HepG2 (cell line): ENCODE data around the gene GRAMD1B. TPM values are rescaled to one million over a fixed set of nuclear protein-coding genes. Genes with fewer than 3 reads are reported as not detected.

ENCODE experiments used
- ATAC-seq: fragments of 200-7000 bp; cut with Tn5 transposase; 3 replicates; pipeline ENCODE4 v1.9.1; 2020; ENCODE audit warnings: mild to moderate bottlenecking, moderate library complexity
- BruUV-seq: library from RNA; stranded (reverse); fragments of 400-500 nt; replicated peaks from 2 replicates; lab custom pipeline; 2021; lab: Mats Ljungman, UMichigan
- CTCF ChIA-PET: fragments of 300-600 bp; formaldehyde crosslinking; extraction: SDS; loops from one replicate; lab custom pipeline; 2021; ENCODE audit warnings: low total read pairs, inconsistent platforms, low intra/inter-chr PET ratio; lab: Yijun Ruan, JAX
- POLR2A ChIA-PET: fragments of 350-600 bp; sonication (Branson Sonifier 250); formaldehyde crosslinking; loops from one replicate; lab custom pipeline; 2020; ENCODE audit warnings: antibody characterized with exemption, inconsistent platforms; lab: Yijun Ruan, JAX
- DNase-seq: peaks from one replicate; pipeline ENCODE4 v3.0.0-alpha.2; 2015; ENCODE audit warnings: low spot score
- FAIRE-seq: peaks from 3 replicates; lab custom pipeline; 2011; peaks lifted over from hg19 to GRCh38; lab: Jason Lieb, UNC
- H2AFZ ChIP-seq: one replicate; pipeline ENCODE4 v1.6.1; 2011; ENCODE audit warnings: low read length, inconsistent platforms
- H3K27ac ChIP-seq: fragments of 300-600 bp; 3 replicates; pipeline ENCODE4 v1.8.0; 2011; ENCODE audit warnings: mixed run types, mild to moderate bottlenecking, mixed read lengths, low read length, inconsistent platforms; ENCODE audit not compliant: insufficient read depth; ENCODE audit errors: extremely low read length
- H3K27me3 ChIP-seq, 2 experiments: fragments of 200-600 bp in 1 of 2; 2 replicates in 1 of 2; 3 replicates in 1 of 2; pipeline versions ENCODE4 v1.6.0 to v1.8.0; 2011; ENCODE audit warnings: low read length in 2 of 2, mild to moderate bottlenecking in 2 of 2, moderate library complexity in 2 of 2, inconsistent platforms in 1 of 2; ENCODE audit not compliant: insufficient read depth in 2 of 2, control insufficient read depth in 1 of 2
- H3K36me3 ChIP-seq, 2 experiments: fragments of 200-600 bp in 1 of 2; replicated peaks in 1 of 2; 2 replicates in 1 of 2; 3 replicates in 1 of 2; pipeline versions ENCODE4 v1.5.1 to v1.8.0; 2011; ENCODE audit warnings: low read length in 2 of 2, inconsistent platforms in 1 of 2; ENCODE audit not compliant: insufficient read depth in 2 of 2, control insufficient read depth in 1 of 2
- H3K4me1 ChIP-seq: 2 replicates; pipeline ENCODE4 v1.5.1; 2012; ENCODE audit warnings: low read length, inconsistent platforms; ENCODE audit not compliant: insufficient read depth
- H3K4me2 ChIP-seq: 2 replicates; pipeline ENCODE4 v1.6.0; 2011; ENCODE audit warnings: low read depth, low read length, inconsistent platforms
- H3K4me3 ChIP-seq, 3 experiments: fragments of 200-600 bp in 1 of 3; sonication (generic), shearing (Covaris generic) in 1 of 3; replicated peaks in 1 of 3; 2 replicates each; pipeline ENCODE4 v1.5.1; 2011 to 2016; ENCODE audit warnings: low read length in 3 of 3, inconsistent platforms in 2 of 3, low read depth in 2 of 3, mild to moderate bottlenecking in 2 of 3, control low read depth in 1 of 3, mixed read lengths in 1 of 3; ENCODE audit not compliant: insufficient read depth in 1 of 3
- H3K79me2 ChIP-seq: one replicate; pipeline ENCODE4 v1.6.1; 2011; ENCODE audit warnings: low read length, inconsistent platforms; ENCODE audit not compliant: insufficient read depth
- H3K9ac ChIP-seq: 2 replicates; pipeline ENCODE4 v1.6.0; 2011; ENCODE audit warnings: mild to moderate bottlenecking, low read depth, low read length, inconsistent platforms; ENCODE audit not compliant: insufficient read depth
- H3K9me3 ChIP-seq: 2 replicates; pipeline ENCODE4 v1.5.1; 2012; ENCODE audit warnings: mild to moderate bottlenecking, low read length
- H4K20me1 ChIP-seq: 2 replicates; pipeline ENCODE4 v1.6.0; 2011; ENCODE audit warnings: inconsistent platforms, mild to moderate bottlenecking, low read length, moderate library complexity; ENCODE audit not compliant: insufficient read depth
- AGO2 ChIP-seq: fragments of 200-400 bp; formaldehyde crosslinking; optimal IDR thresholded peaks from 2 replicates; pipeline ENCODE3; 2017; ENCODE audit warnings: mild to moderate bottlenecking, low read depth, low read length, moderate library complexity
- HMG20B ChIP-seq: conservative IDR thresholded peaks from 2 replicates; pipeline ENCODE4 v1.6.1; 2016; ENCODE audit warnings: missing genetic modification reagents, missing compliant biosample characterization
- NKX3-1 ChIP-seq: sonication (generic); formaldehyde crosslinking; IDR thresholded peaks from 2 replicates; pipeline ENCODE4 v1.5.0; 2020; ENCODE audit warnings: missing genetic modification reagents
- NR1H2 ChIP-seq: sonication (generic); formaldehyde crosslinking; IDR thresholded peaks from 2 replicates; pipeline ENCODE4 v1.8.1; 2022; ENCODE audit warnings: low read depth, missing genetic modification reagents, borderline replicate concordance
- NR2C2 ChIP-seq: sonication (generic); formaldehyde crosslinking; IDR thresholded peaks from 2 replicates; pipeline ENCODE4 v1.4.0; 2020; ENCODE audit warnings: missing genetic modification reagents, mild to moderate bottlenecking, moderate library complexity, borderline replicate concordance
- NRL ChIP-seq: sonication (generic); formaldehyde crosslinking; IDR thresholded peaks from 2 replicates; pipeline ENCODE4 v1.5.0; 2020; ENCODE audit warnings: missing genetic modification reagents, mild to moderate bottlenecking, moderate library complexity, borderline replicate concordance
- RORA ChIP-seq: sonication (generic); formaldehyde crosslinking; IDR thresholded peaks from 2 replicates; pipeline ENCODE4 v1.5.0; 2020; ENCODE audit warnings: mild to moderate bottlenecking, missing genetic modification reagents, moderate library complexity
- TAF1 ChIP-seq: sonication (generic); formaldehyde crosslinking; IDR thresholded peaks from 2 replicates; pipeline ENCODE4 v1.4.0; 2020; ENCODE audit warnings: missing genetic modification reagents
- TP53 ChIP-seq: sonication (generic); formaldehyde crosslinking; conservative IDR thresholded peaks from 2 replicates; pipeline ENCODE4 v1.4.0; 2020; ENCODE audit warnings: missing genetic modification reagents
- ZNF121 ChIP-seq: sonication (generic); formaldehyde crosslinking; IDR thresholded peaks from 2 replicates; pipeline ENCODE4 v1.5.0; 2020; ENCODE audit warnings: mild to moderate bottlenecking, missing genetic modification reagents
- ZNF263 ChIP-seq: sonication (generic); formaldehyde crosslinking; IDR thresholded peaks from 2 replicates; pipeline ENCODE4 v1.4.0; 2020; ENCODE audit warnings: missing genetic modification reagents
- ZSCAN22 ChIP-seq: sonication (generic); formaldehyde crosslinking; IDR thresholded peaks from 2 replicates; pipeline ENCODE4 v1.4.0; 2020; ENCODE audit warnings: mild to moderate bottlenecking, missing genetic modification reagents
- WGBS: methylation state at CpG from one replicate; pipeline ENCODE4 v1.1.6; 2017; ENCODE audit warnings: low lambda C conversion rate; 5-methylcytosine and 5-hydroxymethylcytosine counted together
- in situ Hi-C: cut with HindIII; loops from 2 replicates; pipeline ENCODE4 v1.10.0; 2017; ENCODE audit warnings: low pct_unique_long_range_greater_than_20kb; ENCODE audit not compliant: extremely low pct_ligation_motif_present
- intact Hi-C: fragments of 100-400 bp; cut with micrococcal nuclease; formaldehyde crosslinking; loops from one replicate; pipeline ENCODE4 v1.10.0; 2022; ENCODE audit not compliant: unreplicated experiment
- polyA plus RNA-seq, 8 experiments: library from polyadenylated mRNA; depleted of rRNA in 3 of 8; stranded (reverse) in 7 of 8; unstranded in 1 of 8; fragments of >200 nt; fragmentation: Illumina TruSeq in 4 of 8; extraction: Trizol in 4 of 8; gene quantifications; 2 replicates each; pipeline versions ENCODE4 v1.2.1 to v1.2.3, GENCODE V29; 2011 to 2016; ENCODE audit warnings: low read depth in 4 of 8, missing spikeins in 1 of 8, mixed read lengths in 1 of 8; ENCODE audit not compliant: insufficient read depth in 1 of 8
- total RNA-seq, 5 experiments: library from RNA; depleted of rRNA; stranded (reverse); fragments of >200 nt; fragmentation: Illumina TruSeq; extraction: Trizol; gene quantifications; 2 replicates each; pipeline ENCODE4 v1.2.3, GENCODE V29; 2016; ENCODE audit warnings: low read depth in 1 of 5
- TF ChIP-seq, protein P1 (sequence below): sonication (generic); formaldehyde crosslinking; IDR thresholded peaks from 2 replicates; pipeline ENCODE4 v1.4.0; 2020; ENCODE audit warnings: missing genetic modification reagents
- TF ChIP-seq, protein P2 (sequence below): sonication (generic); formaldehyde crosslinking; IDR thresholded peaks from 2 replicates; pipeline ENCODE4 v1.4.0; 2020; ENCODE audit warnings: missing genetic modification reagents, low read depth, mild to moderate bottlenecking, borderline replicate concordance
- TF ChIP-seq, protein P3 (sequence below): sonication (generic); formaldehyde crosslinking; conservative IDR thresholded peaks from 2 replicates; pipeline ENCODE4 v1.4.0; 2020; ENCODE audit warnings: missing genetic modification reagents

Gene GRAMD1B
- total and polyA plus RNA-seq, 2 of the 13 experiments (the other 11 are each of a cell fraction or from before 2014, with no cell fraction given) = 0.12 TPM; not detected in 1

DNA sequence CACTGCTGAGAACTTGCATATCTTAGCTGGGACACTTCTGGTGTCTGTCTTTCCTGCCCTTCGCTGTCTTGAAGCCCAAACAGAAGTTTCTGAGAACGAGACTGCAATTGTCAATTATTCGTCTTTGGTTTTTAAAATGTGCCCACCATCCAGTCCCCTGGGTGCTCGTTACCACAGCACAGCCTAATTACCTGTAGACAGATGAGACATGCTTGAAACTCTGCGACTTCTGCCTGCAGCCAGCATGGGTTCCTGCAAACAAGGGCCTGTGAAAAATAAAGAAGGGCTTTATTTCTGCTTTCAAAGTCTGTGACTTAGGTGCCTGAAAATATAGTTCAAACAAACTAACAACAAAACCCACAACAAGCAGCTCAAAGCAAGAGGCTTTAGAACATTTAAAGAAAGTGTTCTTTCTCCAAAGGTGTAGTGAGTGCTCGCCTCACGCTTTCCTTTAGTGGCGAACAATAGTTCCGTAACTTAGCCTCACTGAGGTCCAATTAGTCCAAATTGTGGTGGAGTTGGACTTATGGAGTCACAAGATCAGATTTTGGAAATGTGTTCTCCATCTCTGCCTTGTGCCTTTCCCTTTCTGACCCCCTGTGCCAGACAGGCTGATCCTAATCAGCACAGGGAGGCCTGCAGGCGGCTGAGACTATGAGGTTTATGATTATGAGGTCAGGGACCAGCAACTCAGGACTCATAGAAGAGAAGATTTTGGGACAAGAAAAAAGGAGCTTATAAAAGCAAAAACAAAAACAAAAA, 20.4 kb upstream of the GRAMD1B start:
- no peak for ATAC-seq
- Histone ChIP-seq H3K27ac (no peak overlapping the region), H4K20me1 (no peaks in the 10 kb centered on the region), H3K36me3 (no peaks in the 10 kb centered on the region), H3K4me1 (no peaks in the 10 kb centered on the region), H3K9me3 (no peaks in the 10 kb centered on the region), H2AFZ (no peak overlapping the region)
- ChIA-PET POLR2A (no interaction called here), CTCF (interaction anchor here (0.8 kb wide), 1 partner anchor 69 kb away, joined by 3 read pairs; no protein-coding TSS in a partner anchor)
- no peak for FAIRE-seq
- intact Hi-C loops (no loop called here), in situ Hi-C loops (loop anchor here (5.0 kb wide), 1 partner anchor 68 kb away; no protein-coding TSS in a partner anchor)
- WGBS = 17% methylated on average over 10 of the region's 10 CpGs
- DNase-seq = no peak
- TF ChIP-seq AGO2 (no peak), NRL (no peak), TAF1 (CRISPR knock-in tag) (no peak), RORA (CRISPR knock-in tag) (no peak), NKX3-1 (CRISPR knock-in tag) (no peak), TP53 (CRISPR knock-in tag) (no peak), ZNF121 (CRISPR knock-in tag) (no peak), NR1H2 (CRISPR knock-in tag) (no peak), HMG20B (CRISPR knock-in tag) (no peak), ZSCAN22 (CRISPR knock-in tag) (no peak), NR2C2 (CRISPR knock-in tag) (no peak), ZNF263 (CRISPR knock-in tag) (no peak)
- TF ChIP-seq, protein P1, sequence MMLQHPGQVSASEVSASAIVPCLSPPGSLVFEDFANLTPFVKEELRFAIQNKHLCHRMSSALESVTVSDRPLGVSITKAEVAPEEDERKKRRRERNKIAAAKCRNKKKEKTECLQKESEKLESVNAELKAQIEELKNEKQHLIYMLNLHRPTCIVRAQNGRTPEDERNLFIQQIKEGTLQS = no peak
- TF ChIP-seq, protein P2, sequence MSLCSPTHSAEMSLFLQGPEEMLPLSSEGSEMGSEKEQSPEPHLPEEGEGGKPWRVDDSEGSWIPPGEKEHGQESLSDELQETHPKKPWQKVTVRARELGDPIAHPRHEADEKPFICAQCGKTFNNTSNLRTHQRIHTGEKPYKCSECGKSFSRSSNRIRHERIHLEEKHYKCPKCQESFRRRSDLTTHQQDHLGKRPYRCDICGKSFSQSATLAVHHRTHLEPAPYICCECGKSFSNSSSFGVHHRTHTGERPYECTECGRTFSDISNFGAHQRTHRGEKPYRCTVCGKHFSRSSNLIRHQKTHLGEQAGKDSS = no peak
- TF ChIP-seq, protein P3, sequence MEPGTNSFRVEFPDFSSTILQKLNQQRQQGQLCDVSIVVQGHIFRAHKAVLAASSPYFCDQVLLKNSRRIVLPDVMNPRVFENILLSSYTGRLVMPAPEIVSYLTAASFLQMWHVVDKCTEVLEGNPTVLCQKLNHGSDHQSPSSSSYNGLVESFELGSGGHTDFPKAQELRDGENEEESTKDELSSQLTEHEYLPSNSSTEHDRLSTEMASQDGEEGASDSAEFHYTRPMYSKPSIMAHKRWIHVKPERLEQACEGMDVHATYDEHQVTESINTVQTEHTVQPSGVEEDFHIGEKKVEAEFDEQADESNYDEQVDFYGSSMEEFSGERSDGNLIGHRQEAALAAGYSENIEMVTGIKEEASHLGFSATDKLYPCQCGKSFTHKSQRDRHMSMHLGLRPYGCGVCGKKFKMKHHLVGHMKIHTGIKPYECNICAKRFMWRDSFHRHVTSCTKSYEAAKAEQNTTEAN (CRISPR knock-in tag) = no peak
- TF ChIP-seq, all 625 proteins: peak for 0
- peaks cover 0 to 19% of the 10 kb centered on the region in 2 experiments; a peak in 1 of 5 replicates for H3K27me3 ChIP-seq
- H3K79me2 ChIP-seq = no peaks in the 10 kb centered on the region
- no TSS peak for BruUV-seq
- no peak overlapping the region for H3K4me3 ChIP-seq
- H3K4me2 ChIP-seq = no peak overlapping the region
- no peak overlapping the region for H3K9ac ChIP-seq
